Trophoblast cell (in vitro differentiated cells and primary cell): ENCODE results near the gene CRYBA2.

Source experiments
- DNase-seq, 2 donors: peaks; one replicate each; pipeline ENCODE4 v3.0.0-alpha.2; 2016
- H2AFZ ChIP-seq: 2 replicates; pipeline ENCODE4 v1.6.1; 2013; ENCODE audit warnings: low read length, moderate library complexity, mild to moderate bottlenecking; ENCODE audit not compliant: insufficient read depth, poor library complexity
- H2AK5ac ChIP-seq: 2 replicates; pipeline ENCODE4 v1.6.1; 2013; ENCODE audit warnings: mild to moderate bottlenecking, low read length
- H2BK120ac ChIP-seq: 2 replicates; pipeline ENCODE4 v1.6.1; 2013; ENCODE audit warnings: low read length, mild to moderate bottlenecking, moderate library complexity; ENCODE audit not compliant: insufficient read depth, poor library complexity
- H2BK12ac ChIP-seq: 2 replicates; pipeline ENCODE4 v1.6.1; 2013; ENCODE audit warnings: mild to moderate bottlenecking, low read length, moderate library complexity
- H2BK5ac ChIP-seq: 2 replicates; pipeline ENCODE4 v1.6.1; 2013; ENCODE audit warnings: low read length, low read depth, moderate library complexity, mild to moderate bottlenecking; ENCODE audit not compliant: poor library complexity
- H3K14ac ChIP-seq: 2 replicates; pipeline ENCODE4 v1.6.1; 2013; ENCODE audit warnings: mild to moderate bottlenecking, low read length
- H3K18ac ChIP-seq: 2 replicates; pipeline ENCODE4 v1.6.1; 2013; ENCODE audit warnings: mild to moderate bottlenecking, low read length
- H3K23ac ChIP-seq: 2 replicates; pipeline ENCODE4 v1.6.1; 2013; ENCODE audit warnings: low read length
- H3K27ac ChIP-seq: 2 replicates; pipeline ENCODE4 v1.5.1; 2013; ENCODE audit warnings: low read depth, mild to moderate bottlenecking, inconsistent platforms, low read length, moderate library complexity
- H3K27me3 ChIP-seq: 2 replicates; pipeline ENCODE4 v1.6.1; 2013; ENCODE audit warnings: inconsistent platforms, mild to moderate bottlenecking, low read length, moderate library complexity; ENCODE audit not compliant: insufficient read depth
- H3K36me3 ChIP-seq, 2 experiments: 1 replicate in 1 of 2; 2 replicates in 1 of 2; pipeline ENCODE4 v1.6.1; 2013; ENCODE audit warnings: low read length in 2 of 2, mild to moderate bottlenecking in 2 of 2, moderate library complexity in 1 of 2; ENCODE audit not compliant: insufficient read depth in 2 of 2, control insufficient read depth in 1 of 2
- H3K4ac ChIP-seq: 2 replicates; pipeline ENCODE4 v1.6.1; 2013; ENCODE audit warnings: low read depth, mild to moderate bottlenecking, low read length, moderate library complexity
- H3K4me1 ChIP-seq, 2 experiments: 1 replicate in 1 of 2; 2 replicates in 1 of 2; pipeline ENCODE4 v1.6.1; 2013; ENCODE audit warnings: low read length in 2 of 2, mild to moderate bottlenecking in 2 of 2, moderate library complexity in 1 of 2; ENCODE audit not compliant: insufficient read depth in 2 of 2, control insufficient read depth in 1 of 2
- H3K4me2 ChIP-seq: 2 replicates; pipeline ENCODE4 v1.6.1; 2013; ENCODE audit warnings: inconsistent platforms, mild to moderate bottlenecking, low read length, moderate library complexity
- H3K4me3 ChIP-seq: 2 replicates; pipeline ENCODE4 v1.5.1; 2013; ENCODE audit warnings: mild to moderate bottlenecking, low read depth, low read length, inconsistent platforms
- H3K79me1 ChIP-seq: one replicate; pipeline ENCODE4 v1.6.1; 2013; ENCODE audit warnings: low read length
- H3K79me2 ChIP-seq: 2 replicates; pipeline ENCODE4 v1.6.1; 2013; ENCODE audit warnings: low read length, mild to moderate bottlenecking; ENCODE audit not compliant: control insufficient read depth, insufficient read depth, poor library complexity
- H3K9ac ChIP-seq: 2 replicates; pipeline ENCODE4 v1.6.1; 2013; ENCODE audit warnings: mild to moderate bottlenecking, low read length
- H3K9me3 ChIP-seq: 2 replicates; pipeline ENCODE4 v1.6.1; 2013; ENCODE audit warnings: low read depth, mild to moderate bottlenecking, control low read depth, inconsistent platforms, low read length; ENCODE audit not compliant: insufficient read depth
- H4K12ac ChIP-seq: 2 replicates; pipeline ENCODE4 v1.6.1; 2013; ENCODE audit warnings: low read depth, mild to moderate bottlenecking, low read length, moderate library complexity
- H4K8ac ChIP-seq: 2 replicates; pipeline ENCODE4 v1.6.1; 2013; ENCODE audit warnings: low read depth, mild to moderate bottlenecking, low read length, moderate library complexity
- H4K91ac ChIP-seq: one replicate; pipeline ENCODE4 v1.6.1; 2013; ENCODE audit warnings: low read depth, mild to moderate bottlenecking, low read length, moderate library complexity
- WGBS: extraction: QIAGEN DNeasy Blood & Tissue Kit; methylation state at CpG from one replicate; pipeline ENCODE4 v1.1.7; 2013; ENCODE audit warnings: missing lambda C conversion rate; ENCODE audit not compliant: insufficient read length, insufficient coverage; ENCODE audit errors: extremely low coverage; 5-methylcytosine and 5-hydroxymethylcytosine counted together

The CRYBA2 gene

GRCh38 chr2:218992703-218993344, 398 bp downstream of the CRYBA2 start:
- Histone ChIP-seq H3K79me2 (no peaks in the 10 kb centered on the region), H2BK12ac (no peak overlapping the region), H3K4me2 (peak overlapping the region; percentile 60), H4K8ac (no peak overlapping the region), H3K23ac (no peak overlapping the region), H3K14ac (no peak overlapping the region), H2BK120ac (no peak overlapping the region), H3K4me1 (peaks cover 9 to 16% of the 10 kb centered on the region in 2 experiments), H2AFZ (no peak overlapping the region), H3K18ac (no peak overlapping the region), H3K79me1 (no peaks in the 10 kb centered on the region), H3K27ac (no peak overlapping the region), H2BK5ac (no peak overlapping the region), H3K9me3 (peaks cover 19% of the 10 kb centered on the region), H3K27me3 (peaks cover 77% of the 10 kb centered on the region), H4K91ac (no peak overlapping the region), H3K36me3 (no peaks in the 10 kb centered on the region), H3K4ac (no peak overlapping the region), H4K12ac (no peak overlapping the region), H3K4me3 (no peak overlapping the region), H2AK5ac (no peak overlapping the region), H3K9ac (no peak overlapping the region)
- no peak for DNase-seq
- no CpG with 5 or more reads among the region's 44 CpGs for WGBS

- Histone ChIP-seq H4K12ac (no peak overlapping the region), H3K23ac (no peak overlapping the region), H3K4ac (no peak overlapping the region), H4K91ac (no peak overlapping the region), H2AFZ (no peak overlapping the region), H3K9me3 (peaks cover 19% of the 10 kb centered on the region), H2AK5ac (no peak overlapping the region), H3K4me1 (peaks cover 9 to 16% of the 10 kb centered on the region in 2 experiments), H2BK12ac (no peak overlapping the region), H3K79me1 (no peaks in the 10 kb centered on the region), H2BK5ac (no peak overlapping the region), H4K8ac (no peak overlapping the region), H3K4me2 (no peak overlapping the region), H3K4me3 (no peak overlapping the region), H3K79me2 (no peaks in the 10 kb centered on the region), H3K27ac (no peak overlapping the region), H3K27me3 (peaks cover 81% of the 10 kb centered on the region), H2BK120ac (no peak overlapping the region), H3K36me3 (no peaks in the 10 kb centered on the region), H3K18ac (no peak overlapping the region), H3K9ac (no peak overlapping the region), H3K14ac (no peak overlapping the region)
- no CpG with 5 or more reads among the region's 7 CpGs for WGBS
- DNase-seq = no peak
These were observed 1.0 kb downstream of the CRYBA2 start for GRCh38 chr2:218992196-218992595.

GRCh38 chr2:218991674-218992168, 1.5 kb downstream of the CRYBA2 start:
- no peak overlapping the region for H3K4me2 ChIP-seq
- H4K12ac ChIP-seq = no peak overlapping the region
- DNase-seq = no peak
- H3K9ac ChIP-seq = no peak overlapping the region
- peaks cover 85% of the 10 kb centered on the region for H3K27me3 ChIP-seq
- H3K14ac ChIP-seq = no peak overlapping the region
- no peak overlapping the region for H2BK5ac ChIP-seq
- peaks cover 9 to 16% of the 10 kb centered on the region in 2 experiments for H3K4me1 ChIP-seq
- H4K8ac ChIP-seq = no peak overlapping the region
- H3K4me3 ChIP-seq = no peak overlapping the region
- H3K27ac ChIP-seq = no peak overlapping the region
- no peaks in the 10 kb centered on the region for H3K36me3 ChIP-seq
- no peaks in the 10 kb centered on the region for H3K79me1 ChIP-seq
- no peak overlapping the region for H3K23ac ChIP-seq
- H3K18ac ChIP-seq = no peak overlapping the region
- no peaks in the 10 kb centered on the region for H3K79me2 ChIP-seq
- no peak overlapping the region for H3K4ac ChIP-seq
- no peak overlapping the region for H4K91ac ChIP-seq
- no peak overlapping the region for H2AFZ ChIP-seq
- no CpG with 5 or more reads among the region's 13 CpGs for WGBS
- no peak overlapping the region for H2AK5ac ChIP-seq
- peaks cover 19% of the 10 kb centered on the region for H3K9me3 ChIP-seq
- no peak overlapping the region for H2BK120ac ChIP-seq
- no peak overlapping the region for H2BK12ac ChIP-seq

- no peak overlapping the region for H3K18ac ChIP-seq
- no peak overlapping the region for H3K27ac ChIP-seq
- H3K4me1 ChIP-seq = peaks cover 7 to 11% of the 10 kb centered on the region in 2 experiments
- H3K14ac ChIP-seq = no peak overlapping the region
- H2AFZ ChIP-seq = no peak overlapping the region
- H2BK120ac ChIP-seq = no peak overlapping the region
- no peak overlapping the region for H2BK5ac ChIP-seq
- peak overlapping the region; percentile 35 for H3K4me3 ChIP-seq
- H3K9me3 ChIP-seq = peaks cover 17% of the 10 kb centered on the region
- H3K79me1 ChIP-seq = no peaks in the 10 kb centered on the region
- no peak overlapping the region for H3K9ac ChIP-seq
- H3K23ac ChIP-seq = no peak overlapping the region
- H4K8ac ChIP-seq = no peak overlapping the region
- H3K79me2 ChIP-seq = no peaks in the 10 kb centered on the region
- H2AK5ac ChIP-seq = no peak overlapping the region
- no CpG with 5 or more reads among the region's 6 CpGs for WGBS
- no peak overlapping the region for H4K12ac ChIP-seq
- no peak overlapping the region for H3K4ac ChIP-seq
- DNase-seq = no peak
- no peak overlapping the region for H3K4me2 ChIP-seq
- H3K36me3 ChIP-seq = no peaks in the 10 kb centered on the region
- H4K91ac ChIP-seq = no peak overlapping the region
- H2BK12ac ChIP-seq = no peak overlapping the region
- peaks cover 92% of the 10 kb centered on the region for H3K27me3 ChIP-seq
These were observed 2.6 kb downstream of the CRYBA2 start for GRCh38 chr2:218990612-218991011.
